B cell (primary cell): ENCODE data around the gene AIM2. TPM values are rescaled to one million over a fixed set of nuclear protein-coding genes. Genes with fewer than 3 reads are reported as not detected.
A peak's percentile ranks its signal among the peaks of the same experiment; 100 is the strongest.

Experiments used
- ATAC-seq: fragments of 200-7000 bp; cut with Tn5 transposase; one replicate; pipeline ENCODE4 v1.10.0; 2021; ENCODE audit warnings: low read depth, mild to moderate bottlenecking, moderate number of reproducible peaks, moderate library complexity
- CTCF ChIA-PET: fragments of 350-600 bp; sonication (Branson Sonifier 250); formaldehyde crosslinking; loops from one replicate; lab custom pipeline; 2021; ENCODE audit warnings: antibody characterized with exemption, inconsistent platforms; lab: Charles Lee
- POLR2A ChIA-PET: fragments of 350-600 bp; sonication (Branson Sonifier 250); formaldehyde crosslinking; loops from one replicate; lab custom pipeline; 2021; ENCODE audit warnings: antibody characterized with exemption; lab: Charles Lee
- DNase-seq: peaks from one replicate; pipeline ENCODE4 v3.0.0; 2013
- H2AFZ ChIP-seq: 2 replicates; pipeline ENCODE4 v1.6.1; 2012; ENCODE audit warnings: mild to moderate bottlenecking, low read depth, low read length; ENCODE audit not compliant: insufficient read depth, poor library complexity, severe bottlenecking
- H3K27ac ChIP-seq, 2 donors: 1 replicate in 1 of 2; 2 replicates in 1 of 2; pipeline ENCODE4 v1.5.1; 2012 to 2013; ENCODE audit warnings: low read length in 2 of 2, mild to moderate bottlenecking in 2 of 2, moderate library complexity in 1 of 2
- H3K27me3 ChIP-seq, 4 experiments: fragments of 200-600 bp in 1 of 4; sonication (generic) in 1 of 4; replicated peaks in 1 of 4; 1 replicate in 2 of 4; 2 replicates in 2 of 4; pipeline versions ENCODE4 v1.6.1 to v1.7.0; 2013 to 2016; ENCODE audit warnings: low read length in 3 of 4, mild to moderate bottlenecking in 2 of 4, mixed read lengths in 1 of 4, moderate library complexity in 1 of 4; ENCODE audit not compliant: insufficient read depth in 4 of 4, control insufficient read depth in 3 of 4; ENCODE audit errors: control extremely low read depth in 1 of 4
- H3K36me3 ChIP-seq, 2 experiments: replicated peaks in 1 of 2; 1 replicate in 1 of 2; 2 replicates in 1 of 2; pipeline versions ENCODE4 v1.6.1 to v1.7.1; 2013; ENCODE audit warnings: low read length in 1 of 2; ENCODE audit not compliant: insufficient read depth in 2 of 2, control insufficient read depth in 1 of 2; ENCODE audit errors: control extremely low read depth in 1 of 2, extremely low read depth in 1 of 2
- H3K4me1 ChIP-seq, 2 donors: fragments of 200-600 bp in 1 of 2; sonication (generic) in 1 of 2; 1 replicate in 1 of 2; 2 replicates in 1 of 2; pipeline versions ENCODE4 v1.5.1 to v1.6.1; 2013 to 2017; ENCODE audit warnings: low read length in 2 of 2; ENCODE audit not compliant: control insufficient read depth in 2 of 2, insufficient read depth in 2 of 2
- H3K4me2 ChIP-seq: replicated peaks from 2 replicates; pipeline ENCODE3; 2012; ENCODE audit warnings: mild to moderate bottlenecking, low read depth, low read length; ENCODE audit not compliant: poor library complexity, severe bottlenecking
- H3K4me3 ChIP-seq, 5 experiments: fragments of 200-600 bp in 1 of 5; sonication (generic) in 1 of 5; 1 replicate in 3 of 5; 2 replicates in 2 of 5; pipeline versions ENCODE4 v1.5.1 to v1.7.0; 2011 to 2016; ENCODE audit warnings: low read length in 4 of 5, mild to moderate bottlenecking in 4 of 5, low read depth in 2 of 5, control low read depth in 1 of 5, moderate library complexity in 1 of 5; ENCODE audit not compliant: insufficient read depth in 1 of 5; ENCODE audit errors: control extremely low read depth in 1 of 5, extremely low read depth in 1 of 5
- H3K79me2 ChIP-seq: fragments of 200-600 bp; sonication (generic); one replicate; pipeline ENCODE4 v1.6.0; 2016; ENCODE audit warnings: low read length; ENCODE audit not compliant: control insufficient read depth, insufficient read depth
- H3K9ac ChIP-seq: fragments of 200-600 bp; sonication (generic); 2 replicates; pipeline ENCODE4 v1.6.1; 2017; ENCODE audit warnings: mild to moderate bottlenecking, low read length, moderate library complexity
- H3K9me3 ChIP-seq, 3 donors: one replicate each; pipeline versions ENCODE4 v1.6.1 to v1.7.1; 2013; ENCODE audit warnings: low read length in 2 of 3; ENCODE audit not compliant: control insufficient read depth in 2 of 3, insufficient read depth in 1 of 3; ENCODE audit errors: control extremely low read depth in 1 of 3
- H4K20me1 ChIP-seq: 2 replicates; pipeline ENCODE4 v1.6.0; 2012; ENCODE audit warnings: mild to moderate bottlenecking, low read length; ENCODE audit not compliant: insufficient read depth, control insufficient read depth, poor library complexity, severe bottlenecking
- H3K27ac Mint-ChIP-seq: one replicate; pipeline ENCODE4 v1.8.0; 2021; ENCODE audit warnings: mixed read lengths
- H3K27me3 Mint-ChIP-seq: one replicate; pipeline ENCODE4 v1.8.0; 2021; ENCODE audit warnings: mixed read lengths
- H3K4me1 Mint-ChIP-seq: one replicate; pipeline ENCODE4 v1.8.0; 2021; ENCODE audit warnings: mixed read lengths
- H3K4me3 Mint-ChIP-seq: one replicate; pipeline ENCODE4 v1.8.0; 2021; ENCODE audit warnings: mixed read lengths
- H3K9me3 Mint-ChIP-seq: one replicate; pipeline ENCODE4 v1.8.0; 2022; ENCODE audit warnings: mixed read lengths; ENCODE audit not compliant: insufficient read depth
- CTCF ChIP-seq: fragments of 200-600 bp; IDR thresholded peaks from one replicate; pipeline ENCODE4 v1.8.0; 2022; ENCODE audit warnings: antibody characterized with exemption, mild to moderate bottlenecking
- EZH2 ChIP-seq: IDR thresholded peaks from 2 replicates; pipeline ENCODE4 v1.6.1; 2012; ENCODE audit warnings: borderline replicate concordance, low read depth, mild to moderate bottlenecking, moderate library complexity, low read length; ENCODE audit not compliant: insufficient read depth, poor library complexity, severe bottlenecking
- WGBS: methylation state at CpG from one replicate; pipeline ENCODE4 v1.1.5; 2013; ENCODE audit warnings: missing lambda C conversion rate; ENCODE audit not compliant: insufficient coverage; 5-methylcytosine and 5-hydroxymethylcytosine counted together
- intact Hi-C: fragments of 100-400 bp; cut with micrococcal nuclease; formaldehyde crosslinking; loops from one replicate; pipeline ENCODE4 v1.10.0; 2022
- polyA plus RNA-seq: library from polyadenylated mRNA; depleted of rRNA; stranded (reverse); fragments of >200 nt; gene quantifications from 2 replicates; pipeline ENCODE4 v1.2.3, GENCODE V29; 2012
- total RNA-seq, 2 donors: library from RNA; stranded (reverse); fragments of 120-200 nt in 1 of 2; gene quantifications; 1 replicate in 1 of 2; 2 replicates in 1 of 2; pipeline versions ENCODE4 v1.2.3 to v1.2.4, GENCODE V29; 2013 to 2022

AIM2 gene
- total and polyA plus RNA-seq, 2 donors (not counting 1 experiment from before 2014, with no cell fraction given), result 40.4 to 68.4 TPM

GRCh38 chr1:159065106-159065505, 11.5 kb downstream of the AIM2 start:
- Mint-ChIP-seq H3K4me1 (peaks cover 77% of the 10 kb centered on the region), H3K27me3 (no peaks in the 10 kb centered on the region), H3K4me3 (peak overlapping the region; percentile 40), H3K9me3 (no peaks in the 10 kb centered on the region), H3K27ac (peak overlapping the region; percentile 88)
- Histone ChIP-seq H3K27ac (peak overlapping the region; percentile 89 to 96), H2AFZ (no peak overlapping the region), H3K4me1 (peaks cover 71 to 90% of the 10 kb centered on the region in 2 donors), H3K27me3 (no peaks in the 10 kb centered on the region), H3K36me3 (peaks cover 0 to 43% of the 10 kb centered on the region in 2 experiments), H3K9me3 (peaks cover 0 to 3% (median 0%) of the 10 kb centered on the region in 3 donors), H4K20me1 (no peaks in the 10 kb centered on the region), H3K4me2 (peak overlapping the region; percentile 64), H3K4me3 (no peak overlapping the region), H3K9ac (no peak overlapping the region), H3K79me2 (peaks cover 29% of the 10 kb centered on the region)
- TF ChIP-seq CTCF, result no peak
- no peak for TF ChIP-seq EZH2
- no peak for ATAC-seq
- ChIA-PET CTCF (interaction anchor here (0.9 to 2.2 kb wide), 2 partner anchors 10 to 943 kb away, joined by 4 to 11 read pairs; no protein-coding TSS in a partner anchor), POLR2A (no interaction called here)
- DNase-seq, result no peak
- WGBS, result 100% methylated on average over 1 of the region's 8 CpGs
- intact Hi-C loops, result loop anchor here (5.0 to 10.0 kb wide), 4 partner anchors 778 to 1280 kb away; partner anchors contain the start of gene CD1C

- POLR2A ChIA-PET, result interaction anchor here (0.6 to 1.5 kb wide), 2 partner anchors 18 to 938 kb away, joined by 3 to 4 read pairs; partner anchors contain the start of gene AIM2
- intact Hi-C loops, result no loop called here
- no peaks in the 10 kb centered on the region for H3K9me3 Mint-ChIP-seq
- no peaks in the 10 kb centered on the region for H4K20me1 ChIP-seq
- no peak overlapping the region for H3K4me3 Mint-ChIP-seq
- H2AFZ ChIP-seq, result no peak overlapping the region
- TF ChIP-seq EZH2 (no peak), CTCF (no peak)
- no peak overlapping the region for H3K4me2 ChIP-seq
- H3K27me3 Mint-ChIP-seq, result no peaks in the 10 kb centered on the region
- H3K36me3 ChIP-seq, result peaks cover 0 to 85% of the 10 kb centered on the region in 2 experiments
- H3K4me1 ChIP-seq, result peaks cover 66 to 80% of the 10 kb centered on the region in 2 donors
- WGBS, result 96% methylated on average over 3 of the region's 7 CpGs
- no peak for DNase-seq
- no peak overlapping the region for H3K4me3 ChIP-seq
- no peak overlapping the region for H3K9ac ChIP-seq
- H3K27me3 ChIP-seq, result no peaks in the 10 kb centered on the region
- ATAC-seq, result no peak
- CTCF ChIA-PET, result interaction anchor here (0.6 to 11.1 kb wide), 3 partner anchors 12 to 30 kb away, joined by 3 to 222 read pairs (median 4); no protein-coding TSS in a partner anchor
- peaks cover 76% of the 10 kb centered on the region for H3K4me1 Mint-ChIP-seq
- peak overlapping the region; percentile 80 for H3K27ac Mint-ChIP-seq
- peaks cover 17% of the 10 kb centered on the region for H3K79me2 ChIP-seq
- peak overlapping the region in 1 of 2 donors; percentile 78 for H3K27ac ChIP-seq
- peaks cover 0 to 6% (median 0%) of the 10 kb centered on the region in 3 donors for H3K9me3 ChIP-seq
Observed at GRCh38 chr1:159058751-159059150, 17.8 kb downstream of the AIM2 start.
